AG04450 (cell line): ENCODE data around the gene ADSS1. TPM values are rescaled to one million over a fixed set of nuclear protein-coding genes. Genes with fewer than 3 reads are reported as not detected.
"Not testable (repeated sequence)": the region's sequence is repeated elsewhere in the genome, so short reads cannot be mapped to it uniquely, and the experiment has no call there.

Experiments used
- CTCF ChIA-PET: fragments of 300-600, 350-600 bp; formaldehyde crosslinking; extraction: SDS; loops from one replicate; lab custom pipeline; 2022; ENCODE audit warnings: antibody characterized with exemption, inconsistent platforms; lab: Charles Lee
- POLR2A ChIA-PET: fragments of 350-600 bp; formaldehyde crosslinking; extraction: SDS; loops from one replicate; lab custom pipeline; 2021; ENCODE audit warnings: antibody characterized with exemption, inconsistent platforms; lab: Yijun Ruan, JAX
- DNase-seq: peaks from one replicate; pipeline ENCODE4 v3.0.0-alpha.2; 2011; ENCODE audit warnings: low read depth, low spot score
- H3K27ac ChIP-seq: one replicate; pipeline ENCODE4 v1.5.1; 2012; ENCODE audit warnings: low read depth, low read length, control low read depth
- H3K27me3 ChIP-seq: one replicate; pipeline ENCODE4 v1.6.0; 2012; ENCODE audit warnings: low read length; ENCODE audit not compliant: control insufficient read depth, insufficient read depth
- H3K4me3 ChIP-seq: 2 replicates; pipeline ENCODE4 v1.5.1; 2011; ENCODE audit warnings: mild to moderate bottlenecking, low read depth, low read length, control low read depth
- H3K9me3 ChIP-seq: 2 replicates; pipeline ENCODE4 v1.5.1; 2012; ENCODE audit warnings: low read length; ENCODE audit not compliant: control insufficient read depth, insufficient read depth
- polyA plus RNA-seq: library from polyadenylated mRNA; depleted of rRNA; stranded (reverse); fragments of >200 nt; gene quantifications from 2 replicates; pipeline ENCODE4 v1.2.3, GENCODE V29; 2011
- TF ChIP-seq, protein P1 (sequence below): IDR thresholded peaks from 2 replicates; pipeline ENCODE4 v1.5.1; 2011; ENCODE audit warnings: low read depth, low read length, control low read depth, inconsistent platforms

The ADSS1 gene
- polyA plus RNA-seq, 1 experiment, result 2.8 TPM

DNA sequence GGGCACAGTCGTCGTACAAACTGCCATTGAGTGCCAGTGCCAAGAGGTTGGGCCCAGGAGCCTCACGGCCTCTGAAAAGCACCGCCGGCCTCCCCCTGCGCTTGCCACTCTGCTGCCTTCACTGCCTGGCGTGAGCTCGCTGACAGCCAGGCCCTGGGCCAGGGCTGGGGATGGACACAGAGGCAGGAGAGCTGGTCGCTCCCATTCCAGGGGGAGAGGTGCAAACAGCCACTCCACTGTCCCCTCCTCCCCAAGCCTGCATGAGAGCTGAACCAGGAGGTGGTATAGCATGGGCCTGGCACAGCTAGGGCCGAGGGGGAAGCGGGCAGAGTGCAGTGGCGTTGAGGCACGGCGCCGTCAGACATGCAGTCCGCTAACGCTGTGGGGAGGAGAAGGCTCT is 4.6 kb downstream of the ADSS1 start:
- TF ChIP-seq, protein P1, sequence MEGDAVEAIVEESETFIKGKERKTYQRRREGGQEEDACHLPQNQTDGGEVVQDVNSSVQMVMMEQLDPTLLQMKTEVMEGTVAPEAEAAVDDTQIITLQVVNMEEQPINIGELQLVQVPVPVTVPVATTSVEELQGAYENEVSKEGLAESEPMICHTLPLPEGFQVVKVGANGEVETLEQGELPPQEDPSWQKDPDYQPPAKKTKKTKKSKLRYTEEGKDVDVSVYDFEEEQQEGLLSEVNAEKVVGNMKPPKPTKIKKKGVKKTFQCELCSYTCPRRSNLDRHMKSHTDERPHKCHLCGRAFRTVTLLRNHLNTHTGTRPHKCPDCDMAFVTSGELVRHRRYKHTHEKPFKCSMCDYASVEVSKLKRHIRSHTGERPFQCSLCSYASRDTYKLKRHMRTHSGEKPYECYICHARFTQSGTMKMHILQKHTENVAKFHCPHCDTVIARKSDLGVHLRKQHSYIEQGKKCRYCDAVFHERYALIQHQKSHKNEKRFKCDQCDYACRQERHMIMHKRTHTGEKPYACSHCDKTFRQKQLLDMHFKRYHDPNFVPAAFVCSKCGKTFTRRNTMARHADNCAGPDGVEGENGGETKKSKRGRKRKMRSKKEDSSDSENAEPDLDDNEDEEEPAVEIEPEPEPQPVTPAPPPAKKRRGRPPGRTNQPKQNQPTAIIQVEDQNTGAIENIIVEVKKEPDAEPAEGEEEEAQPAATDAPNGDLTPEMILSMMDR, result no peak
- no peak for DNase-seq
- POLR2A ChIA-PET, result interaction anchor here (1.3 to 1.6 kb wide), 3 partner anchors 14 to 48 kb away, joined by 3 to 6 read pairs (median 3); partner anchors contain the start of gene SIVA1
- CTCF ChIA-PET, result no interaction called here
- Histone ChIP-seq H3K27ac (no peak overlapping the region), H3K9me3 (no peaks in the 10 kb centered on the region; the same call in 1 of the 2 replicates), H3K4me3 (no peak overlapping the region), H3K27me3 (peaks cover 6% of the 10 kb centered on the region)

DNA sequence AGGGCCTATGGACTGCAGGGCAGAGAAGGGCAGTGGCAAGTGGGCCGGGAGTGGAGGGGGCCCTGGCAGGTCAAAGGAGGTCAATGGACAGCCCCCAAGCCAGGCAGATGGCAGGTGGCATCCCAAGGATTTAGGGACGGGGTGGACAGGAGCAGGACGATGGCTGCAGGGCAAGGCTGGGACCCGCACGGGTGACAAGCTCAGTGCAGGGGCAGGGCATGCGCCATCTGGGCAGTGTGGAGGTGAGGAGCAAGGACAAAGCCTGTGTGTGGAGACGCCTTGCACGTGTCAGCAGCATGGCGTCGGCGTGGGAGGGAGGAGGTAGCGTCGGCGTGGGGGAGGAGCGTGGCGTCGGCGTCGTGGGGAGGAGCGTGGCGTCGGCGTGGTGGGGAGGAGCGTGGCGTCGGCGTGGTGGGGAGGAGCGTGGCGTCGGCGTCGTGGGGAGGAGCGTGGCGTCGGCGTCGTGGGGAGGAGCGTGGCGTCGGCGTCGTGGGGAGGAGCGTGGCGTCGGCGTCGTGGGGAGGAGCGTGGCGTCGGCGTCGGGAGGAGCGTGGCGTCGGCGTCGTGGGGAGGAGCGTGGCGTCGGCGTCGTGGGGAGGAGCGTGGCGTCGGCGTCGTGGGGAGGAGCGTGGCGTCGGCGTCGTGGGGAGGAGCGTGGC is 5.3 kb downstream of the ADSS1 start:
- H3K4me3 ChIP-seq, H3K27me3 ChIP-seq, DNase-seq, CTCF ChIA-PET, H3K9me3 ChIP-seq, H3K27ac ChIP-seq: not testable (repeated sequence)
- POLR2A ChIA-PET, result interaction anchor here (1.3 to 1.6 kb wide), 2 partner anchors 13 to 24 kb away, joined by 3 to 6 read pairs; partner anchors contain the start of gene SIVA1

DNA sequence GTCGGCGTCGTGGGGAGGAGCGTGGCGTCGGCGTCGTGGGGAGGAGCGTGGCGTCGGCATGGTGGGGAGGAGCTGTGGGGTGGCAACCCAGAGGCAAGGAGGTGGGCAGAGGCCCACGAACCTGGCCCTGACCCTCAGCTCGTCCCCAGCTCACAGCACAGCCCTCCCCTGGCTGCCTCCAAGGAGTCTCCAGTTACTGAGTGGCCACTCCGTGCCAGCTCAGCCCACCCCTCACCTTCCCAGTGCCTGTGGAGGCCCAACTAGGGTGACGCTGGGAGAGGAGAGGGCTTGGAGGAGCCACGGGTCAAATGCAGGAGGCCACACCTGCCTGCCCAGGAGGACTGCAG is 5.8 kb downstream of the ADSS1 start:
- CTCF ChIA-PET, result interaction anchor here (1.7 kb wide), 1 partner anchor 97 kb away, joined by 6 read pairs; no protein-coding TSS in a partner anchor
- TF ChIP-seq, protein P1, result no peak
- DNase-seq, result no peak

DNA sequence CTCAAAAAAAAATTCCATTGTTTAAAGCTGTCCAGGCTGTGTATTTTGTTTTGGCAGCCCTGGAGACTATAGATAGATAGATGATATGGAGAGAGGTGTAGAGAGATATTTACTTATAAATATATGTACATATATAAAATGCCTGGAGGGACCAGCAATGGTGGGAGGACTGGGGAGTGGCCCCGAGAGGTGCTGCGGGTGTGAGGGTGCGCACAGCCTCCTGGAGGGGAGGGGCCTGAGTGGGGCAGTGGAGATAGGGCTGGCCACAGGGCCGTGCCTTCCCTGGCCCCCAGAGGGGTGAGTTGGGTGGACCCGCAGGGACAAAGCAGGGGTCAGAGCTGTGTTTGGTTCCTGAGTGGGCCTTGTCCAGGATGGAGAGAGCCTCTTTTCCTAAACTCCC is 6.5 kb downstream of the ADSS1 start:
- Histone ChIP-seq H3K27ac (no peak overlapping the region), H3K9me3 (no peaks in the 10 kb centered on the region; the same call in 1 of the 2 replicates), H3K27me3 (peaks cover 6% of the 10 kb centered on the region), H3K4me3 (no peak overlapping the region)
- CTCF ChIA-PET, result interaction anchor here (1.1 to 1.7 kb wide), 2 partner anchors 38 to 96 kb away, joined by 6 to 7 read pairs; no protein-coding TSS in a partner anchor
- TF ChIP-seq, protein P1, result no peak
- DNase-seq, result no peak
- POLR2A ChIA-PET, result no interaction called here

More for the DNA sequence above, 5.8 kb downstream of the ADSS1 start:
- POLR2A ChIA-PET, result interaction anchor here (1.3 kb wide), 1 partner anchor 12 kb away, joined by 3 read pairs; no protein-coding TSS in a partner anchor
- Histone ChIP-seq H3K4me3 (no peak overlapping the region), H3K27me3 (peaks cover 6% of the 10 kb centered on the region), H3K9me3 (no peaks in the 10 kb centered on the region; the same call in 1 of the 2 replicates), H3K27ac (no peak overlapping the region)

DNA sequence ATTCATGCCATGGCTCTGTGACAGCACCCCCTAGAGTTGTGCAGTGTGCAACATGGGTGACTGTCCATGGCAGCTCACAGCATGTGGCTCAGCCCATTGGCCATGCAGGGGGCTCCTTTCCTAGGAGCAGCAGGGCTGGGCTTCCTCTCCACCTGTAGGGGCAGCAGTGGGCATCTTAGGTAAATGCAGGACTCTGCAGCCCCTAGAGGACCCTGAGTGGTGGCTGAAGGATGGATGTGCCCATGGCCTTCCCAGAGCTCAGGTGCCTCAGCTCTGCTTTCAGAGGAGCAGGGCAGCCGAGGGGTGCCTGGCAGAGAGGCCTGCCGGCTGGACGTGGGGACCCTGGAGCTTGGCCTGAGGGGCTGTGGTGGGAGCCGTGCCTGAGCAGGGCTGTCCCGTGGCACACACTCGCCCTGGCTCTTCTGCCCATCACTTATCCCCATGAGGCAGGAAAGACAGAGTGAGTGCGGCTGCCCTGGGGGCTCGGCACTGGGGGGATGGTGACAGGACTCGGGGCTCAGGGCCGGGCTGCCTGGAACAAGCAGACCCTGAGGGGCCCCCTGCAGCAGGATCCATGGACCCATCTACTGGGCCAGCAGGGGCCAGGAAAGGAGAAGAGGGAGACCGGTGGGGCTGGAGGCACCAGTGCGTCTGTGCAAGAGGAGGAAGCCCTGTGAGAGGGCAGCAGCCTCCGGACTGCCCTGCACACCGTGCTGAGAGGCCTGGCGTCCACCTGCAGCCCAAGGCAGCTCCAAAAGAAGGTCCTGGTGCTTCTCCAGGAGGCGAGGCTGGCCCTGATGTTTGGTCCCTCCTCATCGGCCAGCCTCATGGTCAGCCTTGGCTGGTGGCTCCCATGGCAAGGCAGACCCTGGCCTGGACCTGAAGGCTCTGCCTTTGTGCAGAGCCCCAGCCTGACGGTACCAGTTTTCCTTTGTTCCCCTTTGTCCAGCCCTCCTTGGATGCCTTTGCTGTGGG is 7.6 kb downstream of the ADSS1 start:
- POLR2A ChIA-PET, result interaction anchor here (1.0 kb wide), 1 partner anchor 21 kb away, joined by 4 read pairs; the partner anchor contains the start of gene SIVA1
- CTCF ChIA-PET, result interaction anchor here (1.1 to 1.7 kb wide), 2 partner anchors 37 to 95 kb away, joined by 6 to 7 read pairs; no protein-coding TSS in a partner anchor
- DNase-seq, result no peak
- Histone ChIP-seq H3K27me3 (peaks cover 6% of the 10 kb centered on the region), H3K27ac (no peak overlapping the region), H3K4me3 (no peak overlapping the region), H3K9me3 (no peaks in the 10 kb centered on the region; the same call in 1 of the 2 replicates)
- TF ChIP-seq, protein P1, result peak; percentile 43
